ENCODE results near the gene ZNF331.

GRCh38 chr19:53519446-53519845, 18.5 kb upstream of the ZNF331 start:
- TF ChIP-seq USF1 (IDR thresholded peaks at IDR 0.05): no peak
- TF ChIP-seq NFIC (IDR thresholded peaks at IDR 0.05): no peak
- no peak for TF ChIP-seq RAD21 (IDR thresholded peaks at IDR 0.05; ENCODE audit: low read depth)
- no peak for TF ChIP-seq TCF12 (IDR thresholded peaks at IDR 0.05; ENCODE audit: low read depth)
- TF ChIP-seq CEBPB (IDR thresholded peaks at IDR 0.05): no peak
- no peak for TF ChIP-seq EGR1 (IDR thresholded peaks at IDR 0.05)
